Astrocyte of the spinal cord (primary cell): Measurements from ENCODE around the gene SETBP1.
A peak's percentile ranks its signal among the peaks of the same experiment; 100 is the strongest.

ENCODE experiments used
- DNase-seq: peaks from one replicate; pipeline ENCODE4 v3.0.0; 2011; ENCODE audit warnings: low read depth, low spot score
- H3K4me3 ChIP-seq: 2 replicates; pipeline ENCODE4 v1.5.1; 2011; ENCODE audit warnings: low read depth, mild to moderate bottlenecking, low read length, moderate library complexity
- in situ Hi-C: cut with HindIII; loops from 2 replicates; pipeline ENCODE4 v1.10.0; 2017; ENCODE audit warnings: low sequenced_read_pairs
- TF ChIP-seq, protein P1 (sequence below): IDR thresholded peaks from 2 replicates; pipeline ENCODE4 v1.5.1; 2012; ENCODE audit warnings: low read depth, mild to moderate bottlenecking, low read length, inconsistent platforms

SETBP1 gene

DNA sequence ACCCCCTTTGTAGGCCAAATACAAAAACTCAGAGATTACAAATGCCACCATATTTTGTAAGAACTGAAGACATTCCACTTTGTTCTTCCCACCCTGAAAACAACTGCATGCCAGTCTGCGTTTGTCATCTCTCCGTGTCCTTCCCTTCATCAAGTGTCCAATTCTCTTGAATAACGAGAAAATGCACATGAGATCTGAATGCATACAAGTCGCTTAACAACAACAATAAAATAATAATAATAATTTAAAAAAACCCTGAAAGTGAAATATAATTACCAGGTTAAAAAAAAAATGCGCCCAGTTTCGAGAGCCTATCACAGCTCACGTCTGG is 2.0 kb upstream of the SETBP1 start:
- in situ Hi-C loops, result no loop called here
- TF ChIP-seq, protein P1, sequence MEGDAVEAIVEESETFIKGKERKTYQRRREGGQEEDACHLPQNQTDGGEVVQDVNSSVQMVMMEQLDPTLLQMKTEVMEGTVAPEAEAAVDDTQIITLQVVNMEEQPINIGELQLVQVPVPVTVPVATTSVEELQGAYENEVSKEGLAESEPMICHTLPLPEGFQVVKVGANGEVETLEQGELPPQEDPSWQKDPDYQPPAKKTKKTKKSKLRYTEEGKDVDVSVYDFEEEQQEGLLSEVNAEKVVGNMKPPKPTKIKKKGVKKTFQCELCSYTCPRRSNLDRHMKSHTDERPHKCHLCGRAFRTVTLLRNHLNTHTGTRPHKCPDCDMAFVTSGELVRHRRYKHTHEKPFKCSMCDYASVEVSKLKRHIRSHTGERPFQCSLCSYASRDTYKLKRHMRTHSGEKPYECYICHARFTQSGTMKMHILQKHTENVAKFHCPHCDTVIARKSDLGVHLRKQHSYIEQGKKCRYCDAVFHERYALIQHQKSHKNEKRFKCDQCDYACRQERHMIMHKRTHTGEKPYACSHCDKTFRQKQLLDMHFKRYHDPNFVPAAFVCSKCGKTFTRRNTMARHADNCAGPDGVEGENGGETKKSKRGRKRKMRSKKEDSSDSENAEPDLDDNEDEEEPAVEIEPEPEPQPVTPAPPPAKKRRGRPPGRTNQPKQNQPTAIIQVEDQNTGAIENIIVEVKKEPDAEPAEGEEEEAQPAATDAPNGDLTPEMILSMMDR, result no peak
- peak overlapping the region; percentile 57 for H3K4me3 ChIP-seq
- DNase-seq, result no peak

DNA sequence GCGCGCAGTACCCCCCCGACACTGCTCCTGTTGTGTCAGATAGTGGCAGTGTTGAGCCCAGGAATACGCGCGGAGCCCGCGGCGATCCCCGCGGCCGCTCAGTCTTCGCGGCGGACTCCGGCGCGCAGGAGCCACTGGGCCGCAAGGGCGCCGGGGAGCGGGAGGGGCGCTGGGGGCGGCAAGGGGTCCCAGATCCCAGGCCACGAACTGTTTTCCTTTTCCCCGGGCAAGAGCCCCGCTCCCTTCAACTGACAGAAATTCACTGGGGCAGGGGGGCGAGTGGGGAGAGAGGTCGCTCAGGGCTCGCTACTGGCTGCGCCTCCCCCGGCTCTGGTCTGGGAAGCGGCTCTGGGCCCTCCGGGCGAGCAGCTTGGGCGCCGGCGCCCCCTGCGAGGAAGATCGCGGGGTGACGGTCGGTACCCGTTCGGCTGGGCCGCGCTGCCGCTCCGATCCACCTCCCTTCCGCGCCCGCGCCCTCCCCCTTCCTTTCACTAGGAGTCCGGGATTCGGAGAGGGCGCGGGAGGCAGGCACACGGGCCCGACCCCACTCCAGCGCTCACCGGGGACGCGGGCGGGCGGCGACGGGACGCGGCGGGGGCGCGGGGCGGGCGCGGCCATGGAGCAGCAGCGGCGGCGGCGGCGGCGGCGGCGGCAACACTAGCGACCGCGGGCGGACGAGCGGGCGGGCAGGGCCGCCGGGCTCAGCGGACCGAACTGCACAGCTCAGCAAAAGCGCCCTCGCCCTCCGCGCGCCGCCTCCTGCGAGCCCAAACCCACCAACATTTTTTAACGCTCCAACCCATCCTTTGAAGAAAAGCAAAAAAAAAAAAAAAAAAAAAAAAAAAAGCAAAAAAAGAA is 1.4 kb upstream of the SETBP1 start:
- in situ Hi-C loops, result no loop called here
- TF ChIP-seq, protein P1, result peak; percentile 67
- H3K4me3 ChIP-seq, result peak overlapping the region; percentile 57
- peak; percentile 91 for DNase-seq

DNA sequence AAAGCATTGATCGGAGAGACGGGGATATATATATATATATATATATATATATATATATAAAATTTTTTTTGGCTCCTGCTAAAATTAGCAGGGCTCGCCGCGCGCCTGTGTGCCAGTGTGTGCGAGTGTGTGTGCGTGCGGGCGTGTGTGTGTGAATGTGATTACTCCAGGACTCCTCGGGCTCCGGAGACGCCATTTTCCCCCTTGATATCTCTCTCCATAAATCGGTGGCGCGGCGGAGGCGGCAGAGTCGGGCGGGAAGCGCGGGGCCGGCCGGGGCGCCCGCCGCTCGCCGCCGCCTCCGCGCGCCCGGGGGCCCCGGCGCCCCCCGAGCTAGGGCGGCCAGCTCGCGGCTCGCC is 795 bp upstream of the SETBP1 start:
- peak; percentile 40 for DNase-seq
- in situ Hi-C loops, result no loop called here
- TF ChIP-seq, protein P1, result no peak
- H3K4me3 ChIP-seq, result peak overlapping the region; percentile 57

DNA sequence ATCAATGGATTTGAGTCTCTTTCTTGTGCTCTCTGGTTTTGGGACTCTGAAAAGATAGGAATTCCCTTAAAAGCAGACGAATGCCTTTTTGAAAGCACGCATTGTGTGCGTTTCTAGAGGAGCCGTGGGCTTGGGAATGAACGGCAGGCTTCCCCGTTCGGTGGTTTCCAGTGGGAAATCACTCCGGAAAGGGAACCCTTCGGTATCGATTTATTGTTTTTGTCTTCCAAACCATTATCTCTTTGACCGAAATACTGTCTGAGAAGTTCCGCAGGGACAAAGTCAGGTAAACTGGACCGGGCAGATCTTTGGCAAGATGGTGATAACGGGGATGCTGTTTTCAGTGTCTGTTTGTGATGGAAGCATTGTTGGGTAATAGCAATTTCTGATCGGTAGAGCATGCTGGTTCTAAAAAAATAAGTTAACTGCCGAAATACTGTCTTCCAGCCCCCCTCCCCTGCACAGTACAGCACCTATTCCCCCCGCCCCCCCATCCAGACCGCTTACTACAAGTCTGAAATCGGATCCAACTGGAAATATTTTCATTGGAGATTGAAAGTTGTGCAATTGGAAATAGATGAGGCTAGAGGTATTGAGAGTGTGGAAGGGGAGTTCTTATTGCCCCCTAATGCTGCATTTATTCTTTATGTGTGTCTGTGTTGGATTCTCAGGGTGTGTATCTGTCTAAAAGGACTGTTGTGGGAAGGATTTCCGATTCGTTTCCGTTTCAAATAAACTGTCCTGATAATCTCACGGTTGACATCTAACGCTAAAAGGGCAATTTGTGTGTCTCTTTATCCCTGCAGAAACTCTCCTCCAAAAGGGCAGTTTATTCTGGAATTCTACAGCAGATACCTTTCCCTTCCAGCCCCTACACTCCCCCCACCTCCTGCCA is 635 bp downstream of the SETBP1 start:
- TF ChIP-seq, protein P1, result no peak
- in situ Hi-C loops, result no loop called here
- no peak for DNase-seq
- H3K4me3 ChIP-seq, result peak overlapping the region; percentile 57

DNA sequence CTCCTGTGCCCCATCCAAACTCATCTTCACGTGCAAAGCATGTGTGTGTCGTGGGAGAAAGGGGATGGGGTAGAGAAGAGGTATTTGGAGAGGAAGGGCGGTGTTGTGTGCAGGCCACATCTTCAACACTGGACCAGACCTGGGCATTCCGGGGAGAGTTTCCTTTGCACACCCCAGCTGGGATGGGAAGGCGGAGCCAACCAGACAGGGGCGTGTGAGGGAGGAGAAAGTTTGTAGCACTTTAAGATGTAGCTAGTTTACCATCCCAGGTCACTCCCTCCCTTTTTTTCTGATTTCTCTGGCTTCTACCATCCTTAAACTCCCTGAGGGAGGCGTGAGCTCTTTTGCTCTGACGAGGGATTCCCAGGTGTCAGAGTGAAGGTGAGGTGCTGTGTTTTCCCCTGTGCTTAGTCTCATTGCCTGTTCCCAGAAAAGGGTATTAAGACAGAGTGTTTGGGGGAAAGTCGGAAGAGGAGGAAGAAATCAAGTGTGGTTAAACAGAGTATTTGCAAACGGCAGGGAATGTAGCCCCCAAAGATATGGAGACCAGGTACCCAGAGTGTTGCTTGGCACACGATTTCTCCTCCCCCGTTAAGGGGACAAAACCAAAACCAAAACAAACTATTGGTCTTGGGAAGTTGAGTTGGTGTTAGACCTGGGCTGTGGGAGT is 1.6 kb downstream of the SETBP1 start:
- no peak for DNase-seq
- TF ChIP-seq, protein P1, result no peak
- in situ Hi-C loops, result no loop called here
- peak overlapping the region; percentile 57 for H3K4me3 ChIP-seq

DNA sequence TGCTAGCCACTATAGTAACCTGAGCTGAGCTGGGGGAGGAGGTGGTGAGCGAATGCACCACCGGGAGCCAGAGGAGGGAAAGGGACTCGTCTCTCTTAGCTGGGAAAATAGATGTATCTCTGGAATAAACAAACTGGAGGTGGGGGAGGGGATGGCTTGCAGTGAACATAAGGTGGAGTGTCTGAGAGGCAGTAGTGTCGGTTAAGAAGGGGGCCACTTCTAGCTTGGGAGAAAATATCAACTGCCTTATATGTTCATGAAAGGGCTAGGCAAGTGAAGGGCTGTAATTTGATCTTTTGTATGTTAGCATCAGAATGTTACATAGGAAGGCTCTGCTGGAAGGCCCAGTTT is 2.2 kb downstream of the SETBP1 start:
- DNase-seq, result peak; percentile 38
- peak overlapping the region; percentile 10 for H3K4me3 ChIP-seq
- TF ChIP-seq, protein P1, result no peak
- in situ Hi-C loops, result no loop called here
